ENCODE data around the gene KCNT1.

The KCNT1 gene

DNA sequence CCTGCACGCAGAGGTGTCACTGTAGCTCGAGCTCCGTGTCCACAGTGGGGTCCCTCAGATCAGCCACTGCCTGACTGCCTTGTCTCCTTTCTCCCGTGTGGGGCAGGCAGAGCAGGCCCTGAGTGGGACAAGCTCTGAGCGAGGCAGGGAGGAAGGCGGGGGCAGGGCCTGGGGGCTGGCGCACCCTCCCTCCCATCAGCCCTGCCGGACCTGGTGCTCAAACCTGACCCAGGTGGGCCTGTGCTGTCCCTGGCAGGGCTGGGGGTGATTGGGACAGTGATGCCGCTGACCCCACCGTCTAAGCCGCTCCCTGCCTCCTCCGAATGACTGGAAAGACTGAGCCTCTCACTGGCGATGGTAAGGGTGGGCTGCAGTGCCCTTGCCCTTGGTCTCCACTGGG is 60.9 kb downstream of the KCNT1 start:
- H3K9me3 ChIP-seq (ENCODE audit: control insufficient read depth, insufficient read depth, low read length): no peaks in the 10 kb centered on the region; the same call in 1 of the 2 replicates
- H3K4me3 ChIP-seq (ENCODE audit: low read length): no peak overlapping the region
- no peaks in the 10 kb centered on the region for H3K36me3 ChIP-seq (ENCODE audit: control insufficient read depth, low read length)
- H4K20me1 ChIP-seq (ENCODE audit: control insufficient read depth, insufficient read depth, low read depth, low read length): no peaks in the 10 kb centered on the region
- no peaks in the 10 kb centered on the region for H3F3A ChIP-seq (ENCODE audit: control insufficient read depth, insufficient read depth)
- H3K79me2 ChIP-seq (ENCODE audit: control insufficient read depth, low read length): no peaks in the 10 kb centered on the region
- H3K4me1 ChIP-seq (ENCODE audit: control insufficient read depth, low read length): no peaks in the 10 kb centered on the region
- H3K4me2 ChIP-seq (ENCODE audit: low read length): no peak overlapping the region
- no peaks in the 10 kb centered on the region for H3K9me2 ChIP-seq (replicated peaks; ENCODE audit: control insufficient read depth, low read length)
- H3K27me3 ChIP-seq (ENCODE audit: control insufficient read depth, low read length): no peaks in the 10 kb centered on the region
- no peak for TF ChIP-seq EZH2phosphoT487 (IDR thresholded peaks at IDR 0.05; ENCODE audit: borderline replicate concordance, low read length)
- no peak overlapping the region for H3K27ac ChIP-seq (ENCODE audit: low read depth, low read length)

GRCh38 chr9:135763716-135764446 is 61.9 kb downstream of the KCNT1 start:
- no peaks in the 10 kb centered on the region for H4K20me1 ChIP-seq (ENCODE audit: control insufficient read depth, insufficient read depth, low read depth, low read length)
- no peak overlapping the region for H3K4me2 ChIP-seq (ENCODE audit: low read length)
- no peaks in the 10 kb centered on the region for H3K4me1 ChIP-seq (ENCODE audit: control insufficient read depth, low read length)
- H3K4me3 ChIP-seq (ENCODE audit: low read length): no peak overlapping the region
- no peak for TF ChIP-seq EZH2phosphoT487 (IDR thresholded peaks at IDR 0.05; ENCODE audit: borderline replicate concordance, low read length)
- TF ChIP-seq, protein P1, sequence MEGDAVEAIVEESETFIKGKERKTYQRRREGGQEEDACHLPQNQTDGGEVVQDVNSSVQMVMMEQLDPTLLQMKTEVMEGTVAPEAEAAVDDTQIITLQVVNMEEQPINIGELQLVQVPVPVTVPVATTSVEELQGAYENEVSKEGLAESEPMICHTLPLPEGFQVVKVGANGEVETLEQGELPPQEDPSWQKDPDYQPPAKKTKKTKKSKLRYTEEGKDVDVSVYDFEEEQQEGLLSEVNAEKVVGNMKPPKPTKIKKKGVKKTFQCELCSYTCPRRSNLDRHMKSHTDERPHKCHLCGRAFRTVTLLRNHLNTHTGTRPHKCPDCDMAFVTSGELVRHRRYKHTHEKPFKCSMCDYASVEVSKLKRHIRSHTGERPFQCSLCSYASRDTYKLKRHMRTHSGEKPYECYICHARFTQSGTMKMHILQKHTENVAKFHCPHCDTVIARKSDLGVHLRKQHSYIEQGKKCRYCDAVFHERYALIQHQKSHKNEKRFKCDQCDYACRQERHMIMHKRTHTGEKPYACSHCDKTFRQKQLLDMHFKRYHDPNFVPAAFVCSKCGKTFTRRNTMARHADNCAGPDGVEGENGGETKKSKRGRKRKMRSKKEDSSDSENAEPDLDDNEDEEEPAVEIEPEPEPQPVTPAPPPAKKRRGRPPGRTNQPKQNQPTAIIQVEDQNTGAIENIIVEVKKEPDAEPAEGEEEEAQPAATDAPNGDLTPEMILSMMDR (IDR thresholded peaks at IDR 0.05; ENCODE audit: low read depth, low read length, poor library complexity, severe bottlenecking): no peak
- no peaks in the 10 kb centered on the region for H3K79me2 ChIP-seq (ENCODE audit: control insufficient read depth, low read length)
- H3K9me2 ChIP-seq (replicated peaks; ENCODE audit: control insufficient read depth, low read length): no peaks in the 10 kb centered on the region
- no peak overlapping the region for H3K27ac ChIP-seq (ENCODE audit: low read depth, low read length)
- no peaks in the 10 kb centered on the region for H3F3A ChIP-seq (ENCODE audit: control insufficient read depth, insufficient read depth)
- H3K9me3 ChIP-seq (ENCODE audit: control insufficient read depth, insufficient read depth, low read length): no peaks in the 10 kb centered on the region; the same call in 1 of the 2 replicates
- no peaks in the 10 kb centered on the region for H3K27me3 ChIP-seq (ENCODE audit: control insufficient read depth, low read length)
- H3K36me3 ChIP-seq (ENCODE audit: control insufficient read depth, low read length): no peaks in the 10 kb centered on the region

DNA sequence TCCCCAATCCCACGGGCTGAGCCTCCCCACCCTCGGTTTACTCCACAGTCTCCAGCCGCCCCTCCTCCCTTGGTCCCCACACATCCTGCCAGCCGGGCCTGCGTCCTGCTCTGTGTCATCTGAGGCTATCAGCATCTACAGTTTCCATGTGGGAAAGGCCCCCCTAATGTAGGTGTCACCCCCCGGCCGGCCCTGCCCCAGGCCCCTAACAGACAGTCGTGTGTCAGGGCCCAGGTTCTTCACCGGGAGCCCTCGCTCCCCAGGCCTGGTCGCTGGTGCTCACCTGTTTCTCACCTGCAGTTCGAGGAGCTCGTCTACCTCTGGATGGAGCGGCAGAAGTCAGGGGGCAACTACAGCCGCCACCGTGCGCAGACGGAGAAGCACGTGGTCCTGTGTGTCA is 62.7 kb downstream of the KCNT1 start:
- no peaks in the 10 kb centered on the region for H3K79me2 ChIP-seq (ENCODE audit: control insufficient read depth, low read length)
- no peaks in the 10 kb centered on the region for H3K4me1 ChIP-seq (ENCODE audit: control insufficient read depth, low read length)
- no peaks in the 10 kb centered on the region; the same call in 1 of the 2 replicates for H3K9me3 ChIP-seq (ENCODE audit: control insufficient read depth, insufficient read depth, low read length)
- H3F3A ChIP-seq (ENCODE audit: control insufficient read depth, insufficient read depth): no peaks in the 10 kb centered on the region
- no peaks in the 10 kb centered on the region for H4K20me1 ChIP-seq (ENCODE audit: control insufficient read depth, insufficient read depth, low read depth, low read length)
- no peaks in the 10 kb centered on the region for H3K27me3 ChIP-seq (ENCODE audit: control insufficient read depth, low read length)
- no peak for TF ChIP-seq EZH2phosphoT487 (IDR thresholded peaks at IDR 0.05; ENCODE audit: borderline replicate concordance, low read length)
- TF ChIP-seq, protein P1 (IDR thresholded peaks at IDR 0.05; ENCODE audit: low read depth, low read length, poor library complexity, severe bottlenecking): no peak
- H3K27ac ChIP-seq (ENCODE audit: low read depth, low read length): no peak overlapping the region
- H3K9me2 ChIP-seq (replicated peaks; ENCODE audit: control insufficient read depth, low read length): no peaks in the 10 kb centered on the region
- no peak overlapping the region for H3K4me2 ChIP-seq (ENCODE audit: low read length)
- H3K36me3 ChIP-seq (ENCODE audit: control insufficient read depth, low read length): no peaks in the 10 kb centered on the region
- H3K4me3 ChIP-seq (ENCODE audit: low read length): no peak overlapping the region

- no peak for TF ChIP-seq EZH2phosphoT487 (IDR thresholded peaks at IDR 0.05; ENCODE audit: borderline replicate concordance, low read length)
- TF ChIP-seq, protein P1 (IDR thresholded peaks at IDR 0.05; ENCODE audit: low read depth, low read length, poor library complexity, severe bottlenecking): no peak
- H3K4me2 ChIP-seq (ENCODE audit: low read length): no peak overlapping the region
- H3K4me3 ChIP-seq (ENCODE audit: low read length): no peak overlapping the region
- no peaks in the 10 kb centered on the region for H3K27me3 ChIP-seq (ENCODE audit: control insufficient read depth, low read length)
- H4K20me1 ChIP-seq (ENCODE audit: control insufficient read depth, insufficient read depth, low read depth, low read length): no peaks in the 10 kb centered on the region
- H3K9me2 ChIP-seq (replicated peaks; ENCODE audit: control insufficient read depth, low read length): no peaks in the 10 kb centered on the region
- no peak overlapping the region for H3K27ac ChIP-seq (ENCODE audit: low read depth, low read length)
- H3K36me3 ChIP-seq (ENCODE audit: control insufficient read depth, low read length): no peaks in the 10 kb centered on the region
- H3F3A ChIP-seq (ENCODE audit: control insufficient read depth, insufficient read depth): no peaks in the 10 kb centered on the region
- no peaks in the 10 kb centered on the region for H3K4me1 ChIP-seq (ENCODE audit: control insufficient read depth, low read length)
- H3K9me3 ChIP-seq (ENCODE audit: control insufficient read depth, insufficient read depth, low read length): no peaks in the 10 kb centered on the region; the same call in 1 of the 2 replicates
- no peaks in the 10 kb centered on the region for H3K79me2 ChIP-seq (ENCODE audit: control insufficient read depth, low read length)
Measured at GRCh38 chr9:135765416-135765815, 63.4 kb downstream of the KCNT1 start.

Measured in DOHH2 (cell line).